HEK293 (cell line): ENCODE results near the gene MXRA8.

Experiments used
- BCL11A ChIP-seq: fragments of 450-650 bp; formaldehyde crosslinking; IDR thresholded peaks from 2 replicates; pipeline ENCODE4 v1.5.1; 2016; ENCODE audit warnings: low read depth, missing biosample characterization, missing genetic modification characterization
- KLF16 ChIP-seq: fragments of 450-650 bp; formaldehyde crosslinking; IDR thresholded peaks from 2 replicates; pipeline ENCODE4 v1.5.1; 2017; ENCODE audit warnings: missing biosample characterization, missing genetic modification characterization
- MZF1 ChIP-seq: fragments of 450-650 bp; formaldehyde crosslinking; IDR thresholded peaks from 2 replicates; pipeline ENCODE4 v1.5.1; 2017; ENCODE audit warnings: missing biosample characterization, missing genetic modification characterization, borderline replicate concordance
- SALL2 ChIP-seq: fragments of 450-650 bp; formaldehyde crosslinking; IDR thresholded peaks from 2 replicates; pipeline ENCODE4 v1.5.0; 2017; ENCODE audit warnings: missing biosample characterization, mild to moderate bottlenecking, missing genetic modification characterization, borderline replicate concordance
- SP2 ChIP-seq: fragments of 450-650 bp; formaldehyde crosslinking; IDR thresholded peaks from 2 replicates; pipeline ENCODE4 v1.5.1; 2016; ENCODE audit warnings: missing biosample characterization, missing genetic modification characterization
- ZBTB20 ChIP-seq: fragments of 450-650 bp; formaldehyde crosslinking; IDR thresholded peaks from 2 replicates; pipeline ENCODE4 v1.5.1; 2016; ENCODE audit warnings: missing biosample characterization, missing genetic modification characterization
- ZBTB21 ChIP-seq: fragments of 450-650 bp; formaldehyde crosslinking; IDR thresholded peaks from 2 replicates; pipeline ENCODE4 v1.5.1; 2017; ENCODE audit warnings: missing biosample characterization, missing genetic modification characterization
- ZBTB8A ChIP-seq: fragments of 450-650 bp; formaldehyde crosslinking; IDR thresholded peaks from 2 replicates; pipeline ENCODE4 v1.5.1; 2016; ENCODE audit warnings: missing biosample characterization, missing genetic modification characterization
- ZNF16 ChIP-seq: fragments of 450-650 bp; formaldehyde crosslinking; IDR thresholded peaks from 2 replicates; pipeline ENCODE4 v1.5.1; 2016; ENCODE audit warnings: low read depth, missing biosample characterization, missing genetic modification characterization
- ZNF184 ChIP-seq: fragments of 450-650 bp; IDR thresholded peaks from 2 replicates; pipeline ENCODE4 v1.5.1; 2018; ENCODE audit warnings: missing biosample characterization, mild to moderate bottlenecking, missing genetic modification characterization
- ZNF221 ChIP-seq: fragments of 450-650 bp; formaldehyde crosslinking; IDR thresholded peaks from 2 replicates; pipeline ENCODE4 v1.5.1; 2017; ENCODE audit warnings: missing biosample characterization, missing genetic modification characterization, borderline replicate concordance
- ZNF266 ChIP-seq: fragments of 450-650 bp; formaldehyde crosslinking; IDR thresholded peaks from 2 replicates; pipeline ENCODE4 v1.5.1; 2016; ENCODE audit warnings: missing biosample characterization, missing genetic modification characterization, low read depth
- ZNF501 ChIP-seq: fragments of 450-650 bp; formaldehyde crosslinking; IDR thresholded peaks from 2 replicates; pipeline ENCODE4 v1.5.1; 2016; ENCODE audit warnings: missing biosample characterization, missing genetic modification characterization
- ZNF549 ChIP-seq: fragments of 450-650 bp; IDR thresholded peaks from 2 replicates; pipeline ENCODE4 v1.5.1; 2018; ENCODE audit warnings: missing biosample characterization, missing genetic modification characterization, mild to moderate bottlenecking, inconsistent platforms, moderate library complexity
- ZNF621 ChIP-seq: fragments of 450-650 bp; formaldehyde crosslinking; IDR thresholded peaks from 2 replicates; pipeline ENCODE4 v1.5.1; 2017; ENCODE audit warnings: missing biosample characterization, missing genetic modification characterization
- ZNF76 ChIP-seq: fragments of 450-650 bp; formaldehyde crosslinking; IDR thresholded peaks from 2 replicates; pipeline ENCODE4; 2016; ENCODE audit warnings: low read depth, missing biosample characterization, missing genetic modification characterization, borderline replicate concordance
- ZNF785 ChIP-seq: fragments of 450-650 bp; formaldehyde crosslinking; IDR thresholded peaks from 2 replicates; pipeline ENCODE4 v1.5.1; 2016; ENCODE audit warnings: missing biosample characterization, missing genetic modification characterization
- TF ChIP-seq, protein P1 (sequence below): fragments of 450-650 bp; formaldehyde crosslinking; IDR thresholded peaks from 2 replicates; pipeline ENCODE4 v1.5.1; 2017; ENCODE audit warnings: missing biosample characterization, missing genetic modification characterization
- TF ChIP-seq, protein P2 (sequence below): fragments of 450-650 bp; formaldehyde crosslinking; IDR thresholded peaks from 2 replicates; pipeline ENCODE4 v1.5.1; 2016; ENCODE audit warnings: missing biosample characterization, missing genetic modification characterization
- TF ChIP-seq, protein P3 (sequence below): fragments of 450-650 bp; formaldehyde crosslinking; IDR thresholded peaks from 2 replicates; pipeline ENCODE4 v1.5.0; 2017; ENCODE audit warnings: missing biosample characterization, missing genetic modification characterization, borderline replicate concordance
- TF ChIP-seq, protein P4 (sequence below): fragments of 450-650 bp; formaldehyde crosslinking; IDR thresholded peaks from 2 replicates; pipeline ENCODE4 v1.5.1; 2016; ENCODE audit warnings: missing biosample characterization, missing genetic modification characterization
- TF ChIP-seq, protein P5 (sequence below): fragments of 450-650 bp; formaldehyde crosslinking; IDR thresholded peaks from 2 replicates; pipeline ENCODE4 v1.5.1; 2016; ENCODE audit warnings: missing biosample characterization, missing genetic modification characterization
- TF ChIP-seq, protein P6 (sequence below): fragments of 450-650 bp; formaldehyde crosslinking; IDR thresholded peaks from 2 replicates; pipeline ENCODE4 v1.5.1; 2016; ENCODE audit warnings: missing biosample characterization, missing genetic modification characterization
- TF ChIP-seq, protein P7 (sequence below): fragments of 450-650 bp; IDR thresholded peaks from 2 replicates; pipeline ENCODE4 v1.5.1; 2018; ENCODE audit warnings: missing biosample characterization, missing genetic modification characterization
- TF ChIP-seq, protein P8 (sequence below): fragments of 450-650 bp; formaldehyde crosslinking; IDR thresholded peaks from 2 replicates; pipeline ENCODE4 v1.5.1; 2016; ENCODE audit warnings: missing biosample characterization, missing genetic modification characterization, low read depth

The MXRA8 gene

DNA sequence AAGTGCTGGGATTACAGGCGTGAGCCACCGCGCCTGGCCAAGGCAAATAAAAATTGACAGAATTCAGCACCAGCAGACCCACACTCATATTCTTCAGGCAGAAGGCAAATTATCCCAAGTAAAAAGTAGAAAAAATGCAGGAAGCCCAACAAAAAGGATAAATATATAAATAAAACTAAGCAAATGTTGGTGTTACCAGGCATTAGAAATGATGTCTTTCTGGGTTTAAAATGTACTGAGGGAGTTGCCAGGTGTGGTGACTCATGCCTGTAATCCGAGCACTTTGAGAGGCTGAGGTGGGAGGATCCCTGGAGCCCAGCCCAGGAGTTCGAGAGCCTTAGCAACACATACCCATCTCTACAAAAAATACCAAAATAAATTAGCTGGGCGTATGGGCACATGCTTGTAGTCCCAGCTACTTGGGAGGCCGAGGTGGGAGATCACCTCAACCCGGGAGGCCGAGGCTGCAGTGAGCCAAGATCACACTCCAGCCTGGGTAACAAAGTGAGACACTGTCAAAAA lies 40.2 kb downstream of the MXRA8 start (continued):
- TF ChIP-seq, protein P1, sequence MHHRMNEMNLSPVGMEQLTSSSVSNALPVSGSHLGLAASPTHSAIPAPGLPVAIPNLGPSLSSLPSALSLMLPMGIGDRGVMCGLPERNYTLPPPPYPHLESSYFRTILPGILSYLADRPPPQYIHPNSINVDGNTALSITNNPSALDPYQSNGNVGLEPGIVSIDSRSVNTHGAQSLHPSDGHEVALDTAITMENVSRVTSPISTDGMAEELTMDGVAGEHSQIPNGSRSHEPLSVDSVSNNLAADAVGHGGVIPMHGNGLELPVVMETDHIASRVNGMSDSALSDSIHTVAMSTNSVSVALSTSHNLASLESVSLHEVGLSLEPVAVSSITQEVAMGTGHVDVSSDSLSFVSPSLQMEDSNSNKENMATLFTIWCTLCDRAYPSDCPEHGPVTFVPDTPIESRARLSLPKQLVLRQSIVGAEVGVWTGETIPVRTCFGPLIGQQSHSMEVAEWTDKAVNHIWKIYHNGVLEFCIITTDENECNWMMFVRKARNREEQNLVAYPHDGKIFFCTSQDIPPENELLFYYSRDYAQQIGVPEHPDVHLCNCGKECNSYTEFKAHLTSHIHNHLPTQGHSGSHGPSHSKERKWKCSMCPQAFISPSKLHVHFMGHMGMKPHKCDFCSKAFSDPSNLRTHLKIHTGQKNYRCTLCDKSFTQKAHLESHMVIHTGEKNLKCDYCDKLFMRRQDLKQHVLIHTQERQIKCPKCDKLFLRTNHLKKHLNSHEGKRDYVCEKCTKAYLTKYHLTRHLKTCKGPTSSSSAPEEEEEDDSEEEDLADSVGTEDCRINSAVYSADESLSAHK (tag by site-specific recombination) = no peak
- TF ChIP-seq ZNF221 (tag by site-specific recombination) (no peak), BCL11A (tag by site-specific recombination) (peak; percentile 5; the same call in 1 of the 2 replicates), ZNF16 (tag by site-specific recombination) (no peak), ZBTB20 (tag by site-specific recombination) (no peak), ZNF785 (tag by site-specific recombination) (no peak), ZBTB21 (no peak), ZNF266 (no peak), ZNF501 (tag by site-specific recombination) (no peak), MZF1 (tag by site-specific recombination) (no peak; the same call in 1 of the 2 replicates), ZBTB8A (tag by site-specific recombination) (peak; percentile 91), ZNF184 (peak; percentile 65), KLF16 (tag by site-specific recombination) (peak; percentile 56; the same call in 1 of the 2 replicates), ZNF549 (tag by site-specific recombination) (no peak), ZNF76 (tag by site-specific recombination) (no peak), ZNF621 (no peak), SP2 (tag by site-specific recombination) (peak; percentile 56), SALL2 (no peak)
- TF ChIP-seq, protein P2, sequence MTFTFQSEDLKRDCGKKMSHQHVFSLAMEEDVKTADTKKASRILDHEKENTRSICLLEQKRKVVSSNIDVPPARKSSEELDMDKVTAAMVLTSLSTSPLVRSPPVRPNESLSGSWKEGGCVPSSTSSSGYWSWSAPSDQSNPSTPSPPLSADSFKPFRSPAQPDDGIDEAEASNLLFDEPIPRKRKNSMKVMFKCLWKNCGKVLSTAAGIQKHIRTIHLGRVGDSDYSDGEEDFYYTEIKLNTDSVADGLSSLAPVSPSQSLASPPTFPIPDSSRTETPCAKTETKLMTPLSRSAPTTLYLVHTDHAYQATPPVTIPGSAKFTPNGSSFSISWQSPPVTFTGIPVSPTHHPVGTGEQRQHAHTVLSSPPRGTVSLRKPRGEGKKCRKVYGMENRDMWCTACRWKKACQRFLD (tag by site-specific recombination) = no peak
- TF ChIP-seq, protein P3, sequence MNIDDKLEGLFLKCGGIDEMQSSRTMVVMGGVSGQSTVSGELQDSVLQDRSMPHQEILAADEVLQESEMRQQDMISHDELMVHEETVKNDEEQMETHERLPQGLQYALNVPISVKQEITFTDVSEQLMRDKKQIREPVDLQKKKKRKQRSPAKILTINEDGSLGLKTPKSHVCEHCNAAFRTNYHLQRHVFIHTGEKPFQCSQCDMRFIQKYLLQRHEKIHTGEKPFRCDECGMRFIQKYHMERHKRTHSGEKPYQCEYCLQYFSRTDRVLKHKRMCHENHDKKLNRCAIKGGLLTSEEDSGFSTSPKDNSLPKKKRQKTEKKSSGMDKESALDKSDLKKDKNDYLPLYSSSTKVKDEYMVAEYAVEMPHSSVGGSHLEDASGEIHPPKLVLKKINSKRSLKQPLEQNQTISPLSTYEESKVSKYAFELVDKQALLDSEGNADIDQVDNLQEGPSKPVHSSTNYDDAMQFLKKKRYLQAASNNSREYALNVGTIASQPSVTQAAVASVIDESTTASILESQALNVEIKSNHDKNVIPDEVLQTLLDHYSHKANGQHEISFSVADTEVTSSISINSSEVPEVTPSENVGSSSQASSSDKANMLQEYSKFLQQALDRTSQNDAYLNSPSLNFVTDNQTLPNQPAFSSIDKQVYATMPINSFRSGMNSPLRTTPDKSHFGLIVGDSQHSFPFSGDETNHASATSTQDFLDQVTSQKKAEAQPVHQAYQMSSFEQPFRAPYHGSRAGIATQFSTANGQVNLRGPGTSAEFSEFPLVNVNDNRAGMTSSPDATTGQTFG (tag by site-specific recombination) = no peak
- TF ChIP-seq, protein P4, sequence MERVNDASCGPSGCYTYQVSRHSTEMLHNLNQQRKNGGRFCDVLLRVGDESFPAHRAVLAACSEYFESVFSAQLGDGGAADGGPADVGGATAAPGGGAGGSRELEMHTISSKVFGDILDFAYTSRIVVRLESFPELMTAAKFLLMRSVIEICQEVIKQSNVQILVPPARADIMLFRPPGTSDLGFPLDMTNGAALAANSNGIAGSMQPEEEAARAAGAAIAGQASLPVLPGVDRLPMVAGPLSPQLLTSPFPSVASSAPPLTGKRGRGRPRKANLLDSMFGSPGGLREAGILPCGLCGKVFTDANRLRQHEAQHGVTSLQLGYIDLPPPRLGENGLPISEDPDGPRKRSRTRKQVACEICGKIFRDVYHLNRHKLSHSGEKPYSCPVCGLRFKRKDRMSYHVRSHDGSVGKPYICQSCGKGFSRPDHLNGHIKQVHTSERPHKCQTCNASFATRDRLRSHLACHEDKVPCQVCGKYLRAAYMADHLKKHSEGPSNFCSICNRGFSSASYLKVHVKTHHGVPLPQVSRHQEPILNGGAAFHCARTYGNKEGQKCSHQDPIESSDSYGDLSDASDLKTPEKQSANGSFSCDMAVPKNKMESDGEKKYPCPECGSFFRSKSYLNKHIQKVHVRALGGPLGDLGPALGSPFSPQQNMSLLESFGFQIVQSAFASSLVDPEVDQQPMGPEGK (tag by site-specific recombination) = no peak
- TF ChIP-seq, protein P5, sequence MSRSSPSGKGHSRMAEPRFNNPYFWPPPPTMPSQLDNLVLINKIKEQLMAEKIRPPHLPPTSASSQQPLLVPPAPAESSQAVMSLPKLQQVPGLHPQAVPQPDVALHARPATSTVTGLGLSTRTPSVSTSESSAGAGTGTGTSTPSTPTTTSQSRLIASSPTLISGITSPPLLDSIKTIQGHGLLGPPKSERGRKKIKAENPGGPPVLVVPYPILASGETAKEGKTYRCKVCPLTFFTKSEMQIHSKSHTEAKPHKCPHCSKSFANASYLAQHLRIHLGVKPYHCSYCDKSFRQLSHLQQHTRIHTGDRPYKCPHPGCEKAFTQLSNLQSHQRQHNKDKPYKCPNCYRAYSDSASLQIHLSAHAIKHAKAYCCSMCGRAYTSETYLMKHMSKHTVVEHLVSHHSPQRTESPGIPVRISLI (tag by site-specific recombination) = 0 out of 2 replicates have a peak, but pooled peaks have one; percentile 35
- TF ChIP-seq, protein P6, sequence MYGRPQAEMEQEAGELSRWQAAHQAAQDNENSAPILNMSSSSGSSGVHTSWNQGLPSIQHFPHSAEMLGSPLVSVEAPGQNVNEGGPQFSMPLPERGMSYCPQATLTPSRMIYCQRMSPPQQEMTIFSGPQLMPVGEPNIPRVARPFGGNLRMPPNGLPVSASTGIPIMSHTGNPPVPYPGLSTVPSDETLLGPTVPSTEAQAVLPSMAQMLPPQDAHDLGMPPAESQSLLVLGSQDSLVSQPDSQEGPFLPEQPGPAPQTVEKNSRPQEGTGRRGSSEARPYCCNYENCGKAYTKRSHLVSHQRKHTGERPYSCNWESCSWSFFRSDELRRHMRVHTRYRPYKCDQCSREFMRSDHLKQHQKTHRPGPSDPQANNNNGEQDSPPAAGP = peak; percentile 84; the same call in 1 of the 2 replicates
- TF ChIP-seq, protein P7, sequence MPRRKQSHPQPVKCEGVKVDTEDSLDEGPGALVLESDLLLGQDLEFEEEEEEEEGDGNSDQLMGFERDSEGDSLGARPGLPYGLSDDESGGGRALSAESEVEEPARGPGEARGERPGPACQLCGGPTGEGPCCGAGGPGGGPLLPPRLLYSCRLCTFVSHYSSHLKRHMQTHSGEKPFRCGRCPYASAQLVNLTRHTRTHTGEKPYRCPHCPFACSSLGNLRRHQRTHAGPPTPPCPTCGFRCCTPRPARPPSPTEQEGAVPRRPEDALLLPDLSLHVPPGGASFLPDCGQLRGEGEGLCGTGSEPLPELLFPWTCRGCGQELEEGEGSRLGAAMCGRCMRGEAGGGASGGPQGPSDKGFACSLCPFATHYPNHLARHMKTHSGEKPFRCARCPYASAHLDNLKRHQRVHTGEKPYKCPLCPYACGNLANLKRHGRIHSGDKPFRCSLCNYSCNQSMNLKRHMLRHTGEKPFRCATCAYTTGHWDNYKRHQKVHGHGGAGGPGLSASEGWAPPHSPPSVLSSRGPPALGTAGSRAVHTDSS = no peak
- TF ChIP-seq, protein P8, sequence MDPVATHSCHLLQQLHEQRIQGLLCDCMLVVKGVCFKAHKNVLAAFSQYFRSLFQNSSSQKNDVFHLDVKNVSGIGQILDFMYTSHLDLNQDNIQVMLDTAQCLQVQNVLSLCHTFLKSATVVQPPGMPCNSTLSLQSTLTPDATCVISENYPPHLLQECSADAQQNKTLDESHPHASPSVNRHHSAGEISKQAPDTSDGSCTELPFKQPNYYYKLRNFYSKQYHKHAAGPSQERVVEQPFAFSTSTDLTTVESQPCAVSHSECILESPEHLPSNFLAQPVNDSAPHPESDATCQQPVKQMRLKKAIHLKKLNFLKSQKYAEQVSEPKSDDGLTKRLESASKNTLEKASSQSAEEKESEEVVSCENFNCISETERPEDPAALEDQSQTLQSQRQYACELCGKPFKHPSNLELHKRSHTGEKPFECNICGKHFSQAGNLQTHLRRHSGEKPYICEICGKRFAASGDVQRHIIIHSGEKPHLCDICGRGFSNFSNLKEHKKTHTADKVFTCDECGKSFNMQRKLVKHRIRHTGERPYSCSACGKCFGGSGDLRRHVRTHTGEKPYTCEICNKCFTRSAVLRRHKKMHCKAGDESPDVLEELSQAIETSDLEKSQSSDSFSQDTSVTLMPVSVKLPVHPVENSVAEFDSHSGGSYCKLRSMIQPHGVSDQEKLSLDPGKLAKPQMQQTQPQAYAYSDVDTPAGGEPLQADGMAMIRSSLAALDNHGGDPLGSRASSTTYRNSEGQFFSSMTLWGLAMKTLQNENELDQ (tag by site-specific recombination) = no peak
